ENCODE data around the gene ADIRF.
A peak's percentile ranks its signal among the peaks of the same experiment; 100 is the strongest.

ADIRF gene

DNA sequence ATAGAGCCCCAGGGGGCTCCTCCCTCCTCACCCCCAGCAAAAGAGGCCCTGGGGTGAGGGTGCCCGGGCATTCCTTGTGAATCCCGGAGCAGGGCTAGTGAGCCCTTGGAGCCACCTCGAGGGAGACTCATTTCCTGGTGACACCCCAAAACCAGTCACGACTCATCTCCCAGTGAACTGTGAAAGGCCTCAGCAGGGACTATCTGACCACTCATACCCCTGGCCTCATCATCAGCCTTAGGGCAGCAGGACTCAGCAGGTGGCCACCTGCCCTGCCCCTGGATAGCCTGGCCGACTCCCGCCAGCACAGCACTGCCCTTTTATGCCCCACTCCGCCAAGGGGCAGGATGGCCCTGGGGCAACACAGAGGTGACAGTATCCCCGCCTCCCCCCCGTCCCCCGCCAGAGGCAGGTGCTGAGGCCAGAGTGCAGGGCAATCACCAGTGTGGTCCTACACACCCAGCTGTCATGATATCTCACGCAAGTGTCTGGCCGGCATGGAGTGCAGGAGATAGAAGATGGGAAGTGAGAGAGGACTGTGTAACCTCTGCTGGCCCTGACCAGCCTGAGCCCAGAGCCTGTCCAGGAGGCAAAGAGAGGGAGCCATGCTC is 6.7 kb upstream of the ADIRF start:
- no peaks in the 10 kb centered on the region for H3K9me3 Mint-ChIP-seq
- peak; percentile 28 for DNase-seq
- no peaks in the 10 kb centered on the region for H3K27me3 Mint-ChIP-seq
- H3K4me1 Mint-ChIP-seq (ENCODE audit: low read depth), result peaks cover 16% of the 10 kb centered on the region
- no peaks in the 10 kb centered on the region for H3K36me3 Mint-ChIP-seq (ENCODE audit: low read depth)
- H3K4me3 Mint-ChIP-seq, result no peak overlapping the region
- H3K27ac Mint-ChIP-seq, result no peak overlapping the region

DNA sequence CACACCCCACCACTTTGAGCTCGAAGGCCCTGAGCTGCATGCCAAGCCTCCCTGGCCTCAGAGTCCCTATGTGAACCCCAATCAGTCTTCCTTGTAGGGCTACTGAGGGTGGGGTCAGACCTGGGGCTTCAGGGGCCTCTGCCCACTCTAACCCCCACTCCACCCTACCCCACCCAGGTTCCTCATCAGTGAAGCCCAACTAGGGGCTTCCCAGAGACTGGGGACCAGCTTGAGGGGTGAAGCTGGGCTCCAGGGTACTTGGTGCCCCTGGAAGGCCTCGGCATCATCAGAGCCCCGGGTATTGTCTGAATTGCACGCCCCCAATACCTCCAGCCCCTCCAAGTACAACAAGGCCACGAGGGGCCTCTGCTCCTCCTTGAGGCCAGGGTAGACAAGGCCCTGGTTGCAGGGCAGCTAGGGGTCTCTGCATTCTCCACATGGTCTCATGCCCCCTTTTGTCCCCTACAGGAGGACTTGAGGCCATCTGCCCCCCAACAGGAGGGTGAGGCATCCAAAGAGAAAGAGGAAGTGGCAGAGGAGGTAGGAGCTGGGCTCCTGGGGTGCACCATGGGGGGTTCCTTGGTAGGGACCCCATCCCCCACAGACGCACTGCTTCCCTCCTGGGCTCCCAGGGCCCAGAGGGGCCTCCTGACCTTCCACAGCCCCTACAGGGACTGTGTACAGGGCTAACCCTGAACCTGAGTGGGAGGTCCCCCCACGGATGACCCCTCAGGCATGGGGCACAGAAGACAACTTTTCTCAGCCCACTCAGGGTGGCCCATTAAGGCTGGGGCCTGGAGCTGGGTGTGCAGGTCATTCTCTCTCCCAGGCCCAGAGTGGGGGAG is 5.9 kb upstream of the ADIRF start:
- peak; percentile 24 for DNase-seq
- H3K4me3 Mint-ChIP-seq, result no peak overlapping the region
- no peaks in the 10 kb centered on the region for H3K36me3 Mint-ChIP-seq (ENCODE audit: low read depth)
- H3K27ac Mint-ChIP-seq, result no peak overlapping the region
- H3K9me3 Mint-ChIP-seq, result no peaks in the 10 kb centered on the region
- H3K4me1 Mint-ChIP-seq (ENCODE audit: low read depth), result peaks cover 21% of the 10 kb centered on the region
- H3K27me3 Mint-ChIP-seq, result no peaks in the 10 kb centered on the region

- no peak overlapping the region for H3K27ac Mint-ChIP-seq
- peaks cover 21% of the 10 kb centered on the region for H3K4me1 Mint-ChIP-seq (ENCODE audit: low read depth)
- H3K9me3 Mint-ChIP-seq, result no peaks in the 10 kb centered on the region
- no peak overlapping the region for H3K4me3 Mint-ChIP-seq
- H3K36me3 Mint-ChIP-seq (ENCODE audit: low read depth), result no peaks in the 10 kb centered on the region
- H3K27me3 Mint-ChIP-seq, result no peaks in the 10 kb centered on the region
- DNase-seq, result no peak
Measured at GRCh38 chr10:86962981-86963310, 5.3 kb upstream of the ADIRF start.

GRCh38 chr10:86963341-86963919 is 4.9 kb upstream of the ADIRF start:
- H3K27me3 Mint-ChIP-seq, result no peaks in the 10 kb centered on the region
- DNase-seq, result peak; percentile 24
- H3K9me3 Mint-ChIP-seq, result no peaks in the 10 kb centered on the region
- no peak overlapping the region for H3K27ac Mint-ChIP-seq
- peaks cover 23% of the 10 kb centered on the region for H3K4me1 Mint-ChIP-seq (ENCODE audit: low read depth)
- H3K4me3 Mint-ChIP-seq, result no peak overlapping the region
- no peaks in the 10 kb centered on the region for H3K36me3 Mint-ChIP-seq (ENCODE audit: low read depth)

DNA sequence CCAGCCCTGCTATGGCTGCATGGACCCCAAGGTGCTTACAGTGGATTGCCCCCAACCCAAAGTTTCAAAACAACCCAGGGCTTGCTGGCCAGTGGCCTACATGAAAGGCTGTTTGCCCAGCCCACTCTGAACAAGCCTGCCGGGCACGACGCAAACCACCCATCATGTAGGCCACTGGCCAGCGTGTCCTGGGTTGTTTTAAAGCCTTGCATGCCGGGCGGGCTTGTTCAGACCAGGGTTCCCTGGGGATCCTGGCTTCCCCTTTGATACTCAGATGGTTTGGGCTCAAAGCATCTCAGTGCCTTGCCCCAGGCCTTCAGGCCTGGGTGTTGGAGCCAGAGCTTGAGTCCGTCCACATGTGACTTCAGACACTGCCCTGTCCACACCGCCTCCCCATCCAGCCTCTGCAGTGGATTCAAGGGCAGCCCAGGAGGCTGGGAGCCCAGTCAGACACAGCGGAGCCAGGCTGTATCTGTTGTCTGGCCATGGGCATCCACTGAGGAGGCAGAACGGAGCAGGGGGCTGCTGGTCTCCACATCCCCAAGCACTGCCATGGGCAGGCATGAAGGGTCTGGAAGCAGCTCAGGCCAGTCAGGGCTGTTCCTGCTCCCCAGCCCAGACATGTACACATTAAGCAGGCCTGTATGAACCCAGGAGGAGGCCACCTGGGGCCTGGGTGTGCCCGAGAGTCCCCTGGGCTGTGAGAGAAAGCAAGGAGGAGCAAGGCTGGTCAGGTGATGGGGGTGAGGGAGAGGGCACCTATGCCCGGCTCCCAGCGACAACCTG is 4.0 kb upstream of the ADIRF start:
- no peaks in the 10 kb centered on the region for H3K9me3 Mint-ChIP-seq
- H3K27me3 Mint-ChIP-seq, result peaks cover 5% of the 10 kb centered on the region
- no peak overlapping the region for H3K4me3 Mint-ChIP-seq
- H3K36me3 Mint-ChIP-seq (ENCODE audit: low read depth), result no peaks in the 10 kb centered on the region
- no peak overlapping the region for H3K27ac Mint-ChIP-seq
- peaks cover 29% of the 10 kb centered on the region for H3K4me1 Mint-ChIP-seq (ENCODE audit: low read depth)
- DNase-seq, result peak; percentile 28

DNA sequence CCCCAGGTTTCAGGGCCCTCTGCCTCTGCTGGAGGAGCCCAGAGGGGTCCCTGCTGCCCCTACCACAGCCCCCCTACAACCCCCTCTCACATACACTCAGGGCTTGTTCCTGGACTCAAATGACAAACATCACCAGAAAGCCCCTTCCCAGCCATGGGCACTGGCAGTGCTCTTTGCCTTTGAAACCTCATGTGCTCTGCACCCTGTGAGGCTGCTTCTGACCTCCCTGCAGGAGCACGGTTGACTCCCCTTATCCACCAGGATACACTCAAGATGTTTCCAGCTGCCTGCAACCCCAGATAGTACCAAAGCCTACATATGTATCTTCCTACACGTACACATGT is 3.5 kb upstream of the ADIRF start:
- H3K4me3 Mint-ChIP-seq, result no peak overlapping the region
- H3K27ac Mint-ChIP-seq, result no peak overlapping the region
- peak; percentile 26 for DNase-seq
- H3K9me3 Mint-ChIP-seq, result no peaks in the 10 kb centered on the region
- H3K27me3 Mint-ChIP-seq, result peaks cover 7% of the 10 kb centered on the region
- H3K36me3 Mint-ChIP-seq (ENCODE audit: low read depth), result no peaks in the 10 kb centered on the region
- H3K4me1 Mint-ChIP-seq (ENCODE audit: low read depth), result peaks cover 30% of the 10 kb centered on the region

DNA sequence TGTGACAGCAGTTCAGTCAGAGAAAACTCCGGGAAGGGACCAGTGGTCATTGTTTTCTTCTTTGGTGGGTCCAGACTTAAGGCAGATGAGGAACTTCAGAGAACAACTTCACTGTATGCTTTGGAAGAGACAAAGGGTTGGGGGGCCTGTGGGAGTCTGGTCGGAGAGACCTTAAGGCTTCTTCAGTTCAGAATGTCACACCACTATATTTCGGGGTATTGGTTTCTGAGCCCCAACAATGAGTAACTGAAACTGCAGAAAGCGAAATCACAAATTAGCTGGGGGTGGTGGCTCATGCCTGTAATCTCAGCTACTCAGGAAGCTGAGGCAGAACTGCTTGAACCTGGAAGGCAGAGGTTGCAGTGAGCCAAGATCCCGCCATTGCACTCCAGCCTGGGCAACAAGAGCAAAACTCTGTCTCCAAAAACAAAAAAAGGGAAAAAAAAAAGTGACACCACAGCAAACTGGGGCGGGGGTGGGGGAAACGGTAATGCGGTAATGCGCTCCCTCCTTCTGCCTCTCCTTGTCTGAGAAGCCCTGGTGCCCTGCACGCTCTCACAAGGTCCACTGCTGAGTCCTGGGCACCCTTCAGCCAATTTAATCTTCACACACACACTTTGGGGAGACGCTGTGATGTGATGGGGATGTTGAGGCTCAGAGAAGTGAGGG is 2.2 kb upstream of the ADIRF start:
- Mint-ChIP-seq H3K27ac (peak overlapping the region; percentile 79), H3K27me3 (peaks cover 7% of the 10 kb centered on the region), H3K4me1 (ENCODE audit: low read depth) (peaks cover 35% of the 10 kb centered on the region), H3K4me3 (peak overlapping the region; percentile 46), H3K36me3 (ENCODE audit: low read depth) (no peaks in the 10 kb centered on the region), H3K9me3 (no peaks in the 10 kb centered on the region)
- no peak for DNase-seq

DNA sequence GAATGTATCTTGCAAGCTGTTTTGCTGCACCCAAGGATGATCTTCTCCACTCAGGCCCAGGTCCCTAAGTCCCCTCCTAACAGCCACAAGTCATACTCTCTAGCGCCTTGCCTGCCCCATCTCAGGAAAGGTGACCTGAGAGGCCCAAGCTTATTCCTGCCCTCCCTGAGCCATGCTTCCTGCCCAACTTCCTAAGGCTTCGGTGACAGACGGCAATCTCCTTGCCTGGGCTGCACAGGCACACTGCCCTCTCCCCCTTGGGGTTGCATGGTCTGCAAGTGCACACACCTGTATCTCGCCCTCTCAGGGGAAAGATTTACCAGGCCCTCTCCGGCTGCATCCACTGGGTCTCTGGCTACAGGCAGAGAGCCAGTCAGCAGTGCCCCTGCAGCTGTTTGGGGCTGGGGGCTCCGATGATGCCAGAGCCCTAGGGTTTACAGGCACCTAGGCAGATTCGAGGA is 771 bp upstream of the ADIRF start:
- Mint-ChIP-seq H3K9me3 (no peaks in the 10 kb centered on the region), H3K4me3 (no peak overlapping the region), H3K27ac (no peak overlapping the region), H3K36me3 (ENCODE audit: low read depth) (no peaks in the 10 kb centered on the region), H3K27me3 (peaks cover 7% of the 10 kb centered on the region), H3K4me1 (ENCODE audit: low read depth) (peaks cover 42% of the 10 kb centered on the region)
- DNase-seq, result no peak

GRCh38 chr10:86968994-86969355 is 693 bp downstream of the ADIRF start:
- H3K9me3 Mint-ChIP-seq, result no peaks in the 10 kb centered on the region
- H3K4me3 Mint-ChIP-seq, result peak overlapping the region; percentile 23
- H3K27me3 Mint-ChIP-seq, result peaks cover 7% of the 10 kb centered on the region
- no peak overlapping the region for H3K27ac Mint-ChIP-seq
- H3K36me3 Mint-ChIP-seq (ENCODE audit: low read depth), result no peaks in the 10 kb centered on the region
- peaks cover 44% of the 10 kb centered on the region for H3K4me1 Mint-ChIP-seq (ENCODE audit: low read depth)
- DNase-seq, result no peak

GRCh38 chr10:86969421-86970041 is 1.2 kb downstream of the ADIRF start:
- Mint-ChIP-seq H3K27me3 (peaks cover 7% of the 10 kb centered on the region), H3K36me3 (ENCODE audit: low read depth) (no peaks in the 10 kb centered on the region), H3K4me1 (ENCODE audit: low read depth) (peaks cover 44% of the 10 kb centered on the region), H3K4me3 (no peak overlapping the region), H3K27ac (no peak overlapping the region), H3K9me3 (no peaks in the 10 kb centered on the region)
- no peak for DNase-seq

DNA sequence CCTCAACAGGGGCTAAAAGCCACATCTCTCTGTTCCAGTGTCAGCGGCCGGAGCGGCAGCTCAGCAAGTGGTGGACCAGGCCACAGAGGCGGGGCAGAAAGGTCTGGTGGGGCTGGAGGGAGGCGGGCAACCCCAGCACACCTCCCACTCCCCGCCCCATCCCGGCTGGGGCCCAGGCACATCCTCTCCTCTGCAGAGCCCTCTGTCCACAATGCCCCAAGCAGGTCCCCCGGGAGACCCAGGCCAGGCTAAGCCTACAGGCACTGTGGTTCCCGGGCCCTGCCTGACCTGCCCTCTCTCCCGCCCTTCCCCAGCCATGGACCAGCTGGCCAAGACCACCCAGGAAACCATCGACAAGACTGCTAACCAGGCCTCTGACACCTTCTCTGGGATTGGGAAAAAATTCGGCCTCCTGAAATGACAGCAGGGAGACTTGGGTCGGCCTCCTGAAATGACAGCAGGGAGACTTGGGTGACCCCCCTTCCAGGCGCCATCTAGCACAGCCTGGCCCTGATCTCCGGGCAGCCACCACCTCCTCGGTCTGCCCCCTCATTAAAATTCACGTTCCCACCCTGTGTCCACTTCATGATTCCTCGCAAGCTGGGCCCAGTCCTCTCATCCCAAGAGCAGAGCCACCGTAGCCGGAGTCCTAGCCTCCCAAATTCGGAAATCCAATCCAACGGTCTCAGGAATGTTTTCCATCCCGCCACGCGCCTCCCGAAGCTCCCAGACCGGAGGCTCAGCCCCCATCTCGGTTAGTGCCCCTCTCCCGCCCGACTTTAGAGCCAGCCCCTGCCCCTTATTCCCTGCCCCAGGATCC is 2.1 kb downstream of the ADIRF start:
- no peak for DNase-seq
- Mint-ChIP-seq H3K9me3 (no peaks in the 10 kb centered on the region), H3K27ac (peak overlapping the region; percentile 80), H3K36me3 (ENCODE audit: low read depth) (no peaks in the 10 kb centered on the region), H3K4me3 (peak overlapping the region; percentile 72), H3K27me3 (peaks cover 7% of the 10 kb centered on the region), H3K4me1 (ENCODE audit: low read depth) (peaks cover 42% of the 10 kb centered on the region)

GRCh38 chr10:86970982-86971231 is 2.6 kb downstream of the ADIRF start:
- H3K4me1 Mint-ChIP-seq (ENCODE audit: low read depth), result peaks cover 38% of the 10 kb centered on the region
- no peaks in the 10 kb centered on the region for H3K36me3 Mint-ChIP-seq (ENCODE audit: low read depth)
- no peak for DNase-seq
- H3K9me3 Mint-ChIP-seq, result no peaks in the 10 kb centered on the region
- peaks cover 7% of the 10 kb centered on the region for H3K27me3 Mint-ChIP-seq
- peak overlapping the region; percentile 80 for H3K27ac Mint-ChIP-seq
- H3K4me3 Mint-ChIP-seq, result peak overlapping the region; percentile 72

- Mint-ChIP-seq H3K4me3 (peak overlapping the region; percentile 64), H3K9me3 (no peaks in the 10 kb centered on the region), H3K27me3 (peaks cover 7% of the 10 kb centered on the region), H3K36me3 (ENCODE audit: low read depth) (no peaks in the 10 kb centered on the region), H3K4me1 (ENCODE audit: low read depth) (peaks cover 32% of the 10 kb centered on the region), H3K27ac (peak overlapping the region; percentile 89)
- DNase-seq, result peak; percentile 93
Measured at GRCh38 chr10:86971232-86971991, 3.1 kb downstream of the ADIRF start.

Data from activated T-cell treated with anti-CD3 and anti-CD28 coated beads, Interleukin-2, amount 50 U/mL, for 24 hours (primary cell).